Activated CD8-positive, alpha-beta memory T cell treated with anti-CD3 and anti-CD28 coated beads, Interleukin-2, amount 50 U/mL, for 24 hours (primary cell): ENCODE results near the gene KIFC3.
"Not testable (repeated sequence)": the region's sequence is repeated elsewhere in the genome, so short reads cannot be mapped to it uniquely, and the experiment has no call there.

ENCODE experiments used
- DNase-seq: peaks from one replicate; pipeline ENCODE4 v3.0.0-alpha.2; 2020; ENCODE audit errors: extremely low read depth

KIFC3 gene

DNA sequence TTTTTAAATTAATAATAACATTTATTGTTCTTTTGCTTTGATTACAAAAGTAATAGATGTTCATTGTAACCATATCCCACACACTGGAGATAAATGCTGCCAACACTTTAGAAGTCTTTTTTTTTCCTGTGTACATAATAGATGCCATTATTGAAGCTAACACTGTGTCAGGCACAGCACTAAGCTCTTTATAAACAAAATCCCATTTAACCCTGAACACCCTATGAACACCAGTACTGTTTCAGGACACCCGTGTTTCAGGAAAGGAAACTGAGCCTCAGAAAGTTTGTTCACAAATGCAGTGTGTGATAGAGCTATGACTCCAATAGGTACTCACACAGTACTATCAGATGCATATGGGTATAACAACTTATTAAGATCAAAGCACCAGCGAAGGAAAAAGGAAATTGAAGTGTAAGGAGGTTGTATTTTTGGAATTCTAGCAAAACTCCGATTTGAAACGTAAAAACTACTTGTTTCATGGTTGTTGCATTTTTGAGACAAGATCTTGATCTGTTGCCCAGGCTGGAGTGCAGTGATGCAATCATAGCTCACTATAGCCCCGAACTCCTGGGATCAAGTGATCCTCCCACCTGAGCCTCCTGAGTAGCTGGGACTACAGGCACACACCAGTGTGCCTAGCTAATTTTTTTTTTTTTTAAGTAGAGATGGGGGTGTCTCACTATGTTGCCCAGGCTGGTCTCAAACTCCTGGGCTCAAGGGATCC is 2.0 kb upstream of the KIFC3 start:
- no peak for DNase-seq

DNA sequence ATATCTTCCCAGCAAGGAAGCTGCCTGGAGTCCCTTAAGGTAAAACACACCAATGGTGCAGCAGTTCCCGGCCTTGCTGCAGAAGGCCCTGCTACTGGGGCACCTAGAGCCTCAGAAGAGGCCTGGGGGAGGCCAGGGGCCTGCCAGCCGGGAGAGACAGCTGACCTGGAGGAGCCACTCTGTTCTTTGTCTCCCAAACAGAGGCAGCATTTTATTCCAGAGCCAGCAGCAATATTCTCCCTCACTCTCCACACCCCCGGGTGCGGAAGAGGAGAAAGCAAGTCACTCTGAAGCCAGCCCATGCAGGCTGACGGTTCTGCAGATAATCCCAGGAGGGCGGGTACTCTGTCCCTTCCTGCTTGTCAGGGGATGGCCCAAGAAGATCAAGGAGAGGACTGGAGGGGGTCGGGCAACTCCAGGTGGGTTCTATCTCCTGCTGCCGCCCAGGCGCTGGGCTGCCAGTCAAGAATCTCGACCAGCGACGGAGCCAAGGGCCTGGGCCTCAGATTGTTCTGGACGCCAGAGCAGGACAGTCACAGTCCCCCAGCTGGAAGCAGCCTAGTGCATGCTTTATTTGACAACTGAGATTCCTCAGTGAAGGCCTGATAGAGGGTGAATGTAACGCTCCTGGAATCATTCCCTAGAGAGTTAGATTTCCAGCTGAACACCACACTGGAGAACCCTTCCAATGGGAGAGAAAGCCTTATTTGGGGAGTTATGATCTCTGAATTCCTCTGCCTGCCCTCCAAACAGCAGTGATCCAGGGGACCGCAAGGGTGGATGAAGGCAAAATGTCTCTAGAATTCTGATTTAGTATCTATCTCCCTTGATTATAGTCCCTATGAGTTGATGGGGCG is 1.1 kb upstream of the KIFC3 start:
- no peak for DNase-seq

DNA sequence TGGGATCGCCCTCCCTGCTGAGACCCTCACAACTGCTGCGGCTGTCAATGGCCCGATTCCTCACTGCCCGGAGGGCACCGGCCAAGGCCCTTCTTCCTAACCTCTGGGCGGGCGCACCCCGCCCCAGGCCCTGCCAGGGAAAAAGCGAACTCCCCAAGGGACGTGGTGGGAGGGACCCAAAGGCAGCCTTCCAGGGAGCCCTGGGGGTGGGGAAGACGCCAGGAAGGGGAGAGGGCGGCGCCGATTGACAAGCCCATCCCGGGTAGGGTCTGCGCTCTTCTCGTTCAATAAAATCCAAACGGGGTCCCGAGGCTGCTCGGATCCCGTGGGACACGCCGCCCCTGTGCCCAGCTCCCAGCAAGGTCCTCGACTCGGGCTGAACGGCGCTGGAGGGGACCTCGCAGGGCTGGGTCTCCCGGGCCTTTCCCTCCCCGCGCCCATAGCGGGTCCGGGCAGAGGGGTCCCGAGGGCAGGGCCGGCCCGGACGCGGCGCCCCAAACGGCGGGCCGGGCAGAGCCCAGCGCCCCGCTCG is 416 bp downstream of the KIFC3 start:
- DNase-seq, result no peak

DNA sequence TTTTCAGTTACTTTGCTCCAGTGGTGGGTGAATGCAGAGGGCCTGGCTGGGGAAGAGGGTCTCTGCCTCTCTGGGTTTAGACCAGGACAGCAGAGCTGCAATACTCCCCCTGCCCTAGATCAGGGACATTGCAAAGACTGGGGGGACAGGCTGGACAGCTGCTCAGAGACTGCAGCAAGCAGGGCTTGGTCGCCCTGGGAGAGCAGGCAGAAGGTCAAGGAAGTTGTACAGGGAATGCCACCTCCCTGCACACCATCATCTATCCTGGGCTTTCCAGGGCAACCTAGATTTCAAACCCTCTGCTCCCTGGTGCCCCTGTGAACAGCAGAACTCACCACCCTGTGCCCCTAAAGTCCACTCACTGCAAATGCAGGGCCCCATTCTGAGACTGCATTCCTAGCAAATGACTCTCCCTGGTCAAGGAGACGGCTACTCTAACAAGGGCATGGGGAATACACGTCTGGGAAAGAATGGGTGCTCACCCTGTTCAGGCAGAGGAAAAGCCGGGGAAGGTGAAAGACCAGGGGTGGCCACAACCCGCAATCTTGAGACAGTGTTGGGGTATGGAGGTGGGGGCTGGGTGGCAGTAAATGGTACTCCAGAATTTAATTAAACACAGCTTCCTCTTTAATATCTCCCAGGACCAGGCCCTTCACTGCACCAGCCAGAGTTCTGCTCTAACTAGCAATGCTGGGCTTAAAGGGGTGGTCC is 1.0 kb downstream of the KIFC3 start:
- DNase-seq, result no peak

DNA sequence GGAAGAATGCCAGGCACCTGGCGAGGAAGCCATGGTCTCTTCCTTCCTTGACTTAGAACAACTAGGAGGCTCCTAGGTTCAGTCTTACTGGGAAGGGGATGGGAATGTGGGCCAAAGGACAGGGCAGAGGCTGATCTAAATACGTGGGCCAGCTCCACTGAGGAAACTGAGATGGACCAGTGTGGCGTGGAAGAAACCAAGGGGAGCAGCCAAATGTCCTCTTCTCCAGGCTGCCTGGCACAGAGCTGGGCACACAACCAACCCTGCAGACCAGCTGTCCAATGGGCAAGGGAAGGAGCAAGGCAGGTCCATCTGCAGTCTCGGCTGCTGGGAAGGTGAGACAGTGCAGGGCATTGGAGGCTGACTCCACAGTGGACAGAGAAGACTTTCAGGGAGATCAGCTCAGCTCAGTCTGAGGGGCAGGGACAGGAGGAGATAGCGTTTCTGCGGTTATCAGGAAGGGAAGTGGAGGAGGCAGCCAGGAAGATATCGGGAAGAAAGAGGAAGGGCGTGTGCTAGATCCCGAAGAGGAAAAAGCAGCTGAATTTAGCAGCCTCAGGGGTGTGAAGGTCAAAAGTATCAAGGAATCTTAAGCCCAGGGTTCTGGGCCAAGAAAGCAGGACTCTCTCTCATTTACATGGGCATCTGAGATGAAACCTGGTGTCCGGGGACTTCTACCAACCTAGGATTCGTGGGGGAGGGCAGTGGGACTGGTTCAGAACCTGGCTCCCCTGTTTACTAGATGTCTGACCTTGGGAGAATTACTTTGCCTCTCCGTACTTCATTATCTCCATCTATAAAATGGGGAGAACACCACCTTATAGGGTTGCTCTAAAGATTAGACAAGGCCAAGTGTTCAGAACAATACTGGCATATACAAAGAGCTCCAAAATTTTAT is 1.8 kb downstream of the KIFC3 start:
- no peak for DNase-seq

DNA sequence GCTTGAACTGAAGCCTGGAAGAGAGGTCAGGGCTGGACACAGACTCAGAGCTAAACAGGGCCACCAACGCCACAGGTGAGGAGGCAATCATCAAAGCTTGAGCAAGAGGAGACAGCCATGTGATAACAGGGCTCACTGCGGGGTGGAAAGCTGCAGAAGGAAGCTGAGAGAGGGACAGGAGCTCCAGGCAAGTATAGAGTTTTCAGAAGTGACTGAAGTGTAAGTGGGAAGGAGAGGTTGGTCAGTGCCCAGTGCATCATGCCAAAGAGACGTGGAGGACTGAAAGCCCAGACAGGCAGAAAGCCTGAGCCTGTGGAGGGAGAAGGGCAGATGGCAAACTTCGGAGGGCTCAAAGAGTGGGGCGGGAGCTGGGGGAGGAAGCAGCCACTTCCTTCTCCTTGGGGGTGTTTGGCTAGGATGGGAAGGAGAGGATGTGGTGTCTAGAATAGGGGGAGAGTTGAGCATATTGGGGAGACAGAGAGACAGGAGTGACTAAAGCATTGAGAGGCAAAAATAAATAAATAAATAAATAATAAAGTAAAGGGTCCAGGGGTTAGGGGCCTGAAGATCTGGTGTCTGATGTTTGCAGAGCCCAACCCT is 2.6 kb downstream of the KIFC3 start:
- DNase-seq, result no peak

DNA sequence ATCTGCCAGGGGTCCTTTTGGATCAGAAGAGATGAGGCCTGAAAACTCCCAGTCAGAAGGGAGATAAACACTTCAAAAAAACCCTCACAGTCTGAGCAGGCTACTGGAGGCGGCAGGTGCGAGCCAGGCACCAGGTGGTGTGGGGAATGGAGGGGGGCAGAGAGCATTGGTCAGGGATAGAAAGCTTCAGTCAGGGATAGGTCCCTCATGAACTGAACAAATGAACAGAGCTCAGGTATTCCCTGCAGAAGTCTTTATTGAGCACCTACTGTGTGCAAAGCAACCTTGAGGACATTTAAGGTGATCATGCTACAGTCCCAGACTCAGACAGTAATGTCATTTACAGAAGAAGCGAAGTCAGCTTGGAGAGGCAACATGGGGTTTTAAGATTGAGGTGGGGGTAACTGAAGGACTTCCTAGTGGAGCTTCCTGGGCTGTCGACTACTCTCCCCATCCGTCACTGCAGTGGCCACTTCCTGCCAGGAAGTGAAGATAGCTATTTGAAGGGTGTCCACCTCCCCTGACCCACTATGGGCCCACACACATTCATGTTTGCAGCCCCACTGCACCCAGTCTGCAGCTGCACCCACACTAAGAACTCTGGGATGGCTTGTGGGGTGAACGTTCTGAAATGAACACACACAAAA is 3.2 kb downstream of the KIFC3 start:
- no peak for DNase-seq

DNA sequence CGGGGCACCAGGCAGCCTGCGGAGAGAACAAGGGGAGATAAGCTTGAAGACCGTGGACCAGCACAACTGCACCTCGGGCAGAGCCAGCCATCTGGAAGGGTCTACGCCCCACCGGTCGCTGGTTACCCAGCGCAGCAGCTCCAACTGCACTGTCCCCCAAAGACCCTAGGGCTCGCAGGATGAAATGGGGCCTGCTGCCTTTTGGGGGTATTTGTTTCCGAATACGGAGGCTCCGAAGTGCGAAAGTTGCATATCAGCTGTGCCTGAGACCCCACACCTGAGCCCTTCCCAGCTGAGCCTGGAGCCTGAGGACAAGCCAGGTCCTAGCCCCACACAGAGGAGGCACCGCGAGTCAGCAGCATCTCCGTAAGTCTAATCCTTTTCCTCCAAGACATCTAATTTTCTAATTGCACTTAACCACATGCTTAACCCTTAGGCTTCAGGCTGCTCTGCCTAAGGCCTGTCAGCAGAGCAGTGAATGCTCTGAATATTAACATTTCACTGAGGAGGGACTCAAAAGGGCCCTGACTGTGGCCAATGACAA is 4.0 kb downstream of the KIFC3 start:
- no peak for DNase-seq

DNA sequence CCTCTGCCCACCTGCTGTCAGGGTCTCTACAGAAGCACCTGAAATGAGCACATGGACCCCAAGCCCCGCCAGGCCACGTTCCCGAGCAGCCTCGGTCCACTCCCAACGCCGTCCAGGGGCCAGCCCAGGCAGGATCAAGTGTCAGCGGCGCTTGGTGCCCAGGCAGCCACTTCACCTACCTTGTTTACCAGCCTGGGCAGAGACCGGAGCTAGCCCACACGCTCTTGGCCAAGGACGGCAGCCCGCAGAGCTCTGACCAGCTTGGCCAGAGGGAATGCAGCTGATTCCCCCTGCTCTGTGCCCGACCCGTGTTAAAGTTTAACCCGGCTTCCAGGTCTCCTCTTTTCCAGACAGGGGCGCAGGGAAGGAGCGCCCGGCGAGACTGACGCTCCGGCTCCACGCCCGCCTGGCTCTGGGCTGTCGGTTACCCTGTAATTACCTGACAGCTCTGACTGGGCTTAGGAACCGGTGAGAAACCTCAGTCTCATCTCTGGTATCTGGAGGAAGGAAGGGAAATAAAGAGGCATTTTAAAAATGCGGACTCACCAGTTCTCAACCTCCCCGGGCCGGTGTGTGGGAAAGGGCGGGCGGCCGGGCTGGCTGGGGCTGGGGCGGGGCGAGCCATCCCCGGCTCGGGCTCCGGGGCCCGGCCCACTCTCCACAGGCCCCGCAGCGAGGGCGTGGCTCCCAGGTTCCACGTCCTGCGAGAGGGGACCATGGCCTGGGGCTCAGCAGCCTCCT is 4.6 kb downstream of the KIFC3 start:
- DNase-seq, result no peak

DNA sequence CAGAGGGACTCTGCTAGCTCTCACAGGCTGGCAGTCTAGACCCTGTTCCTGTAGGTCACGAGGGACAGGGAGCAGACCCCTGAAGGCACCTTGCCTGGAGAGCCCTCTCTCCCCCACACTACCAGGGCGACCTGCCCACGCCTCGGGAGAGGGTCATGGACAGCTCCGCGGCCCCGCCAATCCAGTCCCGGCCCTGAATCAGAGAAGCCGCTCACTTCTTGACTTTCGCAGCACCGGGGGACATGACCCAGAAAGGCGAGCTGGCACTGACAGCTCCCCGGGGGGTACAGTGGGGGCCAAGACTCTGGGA is 5.1 kb downstream of the KIFC3 start:
- DNase-seq, result no peak

DNA sequence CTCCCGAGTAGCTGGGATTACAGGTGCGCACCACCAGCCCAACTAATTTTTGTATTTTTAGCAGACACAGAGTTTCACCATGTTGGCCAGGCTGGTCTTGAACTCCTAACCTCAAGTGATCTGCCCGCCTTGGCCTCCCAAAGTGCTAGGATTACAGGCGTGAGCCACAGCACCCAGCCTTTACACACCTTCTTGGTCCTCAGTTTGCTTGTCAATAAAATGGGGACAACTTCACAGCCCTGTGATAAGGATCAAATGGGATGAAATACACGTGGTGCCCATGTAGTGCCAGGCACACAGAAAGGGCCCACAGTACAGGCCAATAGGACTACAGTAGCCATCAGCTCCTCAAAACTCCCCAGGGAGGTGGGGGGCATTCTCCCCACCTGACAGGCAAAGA is 6.3 kb downstream of the KIFC3 start:
- not testable (repeated sequence) for DNase-seq

DNA sequence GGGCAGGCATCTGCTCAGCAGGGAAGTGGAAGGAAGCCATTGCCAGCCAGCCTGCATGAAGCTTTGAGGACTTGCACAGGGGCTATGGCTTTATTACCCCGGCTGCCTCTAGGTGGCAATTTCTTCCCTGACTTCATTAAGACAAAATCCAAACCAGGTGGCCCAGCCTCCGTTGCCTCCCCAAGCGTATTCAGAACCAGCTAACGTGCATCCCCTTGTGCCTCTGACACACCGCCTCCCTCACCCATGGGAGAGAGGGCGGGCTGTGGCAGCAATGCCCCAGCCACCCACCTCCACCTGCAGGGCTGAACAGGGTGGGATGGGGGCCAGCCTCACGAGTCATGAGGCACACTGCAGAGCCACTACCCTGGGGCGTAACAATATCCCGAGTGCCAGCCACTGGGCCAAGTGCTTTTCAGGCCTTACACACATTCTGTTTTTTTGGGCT is 6.8 kb downstream of the KIFC3 start:
- no peak for DNase-seq

DNA sequence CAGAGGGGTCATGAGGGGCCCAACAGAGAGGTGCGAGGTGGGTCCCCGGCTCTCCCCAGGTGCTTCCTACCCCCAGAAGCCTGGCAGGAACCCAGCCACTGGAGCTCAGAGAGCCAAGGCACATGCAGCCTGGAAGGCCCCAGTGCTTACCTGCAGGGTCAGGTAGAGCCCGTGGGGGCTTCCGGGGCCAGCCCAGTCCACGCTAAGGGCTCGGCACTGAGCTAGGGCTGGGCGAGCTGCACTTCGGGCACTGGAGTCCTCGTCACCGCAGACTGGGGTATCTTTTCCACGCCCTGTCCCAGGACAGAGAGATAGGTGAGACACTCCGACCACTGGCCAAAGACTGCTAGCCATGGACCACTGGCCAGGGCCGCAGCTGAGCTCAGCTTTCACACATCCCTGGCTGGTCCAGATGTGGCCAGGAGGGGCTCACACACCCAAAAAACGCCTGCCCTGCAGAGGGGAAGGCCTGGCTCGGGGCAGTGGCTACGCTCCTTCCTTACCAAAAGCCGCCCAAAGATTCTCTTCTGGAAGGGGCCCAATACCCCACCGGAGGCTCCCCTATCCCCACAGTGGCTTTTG is 7.4 kb downstream of the KIFC3 start:
- DNase-seq, result no peak

DNA sequence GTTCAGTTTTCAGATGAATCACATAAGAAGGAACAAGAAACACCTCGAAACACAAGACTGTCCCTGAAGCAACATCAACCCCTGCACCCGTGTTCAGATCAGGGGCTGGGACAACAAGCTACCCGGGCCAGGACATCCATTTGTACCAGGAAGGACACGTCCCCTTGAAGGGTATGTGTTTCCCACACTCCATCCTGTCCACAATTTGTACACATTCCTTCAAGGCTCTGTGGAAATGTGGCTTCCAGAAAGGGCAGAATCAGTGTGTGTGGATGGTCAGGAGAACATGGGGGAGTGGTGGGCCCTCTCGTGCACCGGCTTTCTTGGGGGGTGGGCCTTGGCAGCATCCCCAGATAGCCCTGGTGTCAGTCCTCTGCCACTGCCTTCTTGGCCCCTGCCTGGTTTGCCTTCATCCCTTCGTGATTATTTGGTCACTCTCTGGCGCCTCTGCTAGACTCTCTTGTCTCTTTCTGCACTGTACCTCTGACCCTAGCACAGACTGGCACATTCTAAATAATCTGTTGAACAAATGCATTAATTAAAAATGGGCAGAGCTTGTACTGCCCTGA is 10.3 kb downstream of the KIFC3 start:
- no peak for DNase-seq

DNA sequence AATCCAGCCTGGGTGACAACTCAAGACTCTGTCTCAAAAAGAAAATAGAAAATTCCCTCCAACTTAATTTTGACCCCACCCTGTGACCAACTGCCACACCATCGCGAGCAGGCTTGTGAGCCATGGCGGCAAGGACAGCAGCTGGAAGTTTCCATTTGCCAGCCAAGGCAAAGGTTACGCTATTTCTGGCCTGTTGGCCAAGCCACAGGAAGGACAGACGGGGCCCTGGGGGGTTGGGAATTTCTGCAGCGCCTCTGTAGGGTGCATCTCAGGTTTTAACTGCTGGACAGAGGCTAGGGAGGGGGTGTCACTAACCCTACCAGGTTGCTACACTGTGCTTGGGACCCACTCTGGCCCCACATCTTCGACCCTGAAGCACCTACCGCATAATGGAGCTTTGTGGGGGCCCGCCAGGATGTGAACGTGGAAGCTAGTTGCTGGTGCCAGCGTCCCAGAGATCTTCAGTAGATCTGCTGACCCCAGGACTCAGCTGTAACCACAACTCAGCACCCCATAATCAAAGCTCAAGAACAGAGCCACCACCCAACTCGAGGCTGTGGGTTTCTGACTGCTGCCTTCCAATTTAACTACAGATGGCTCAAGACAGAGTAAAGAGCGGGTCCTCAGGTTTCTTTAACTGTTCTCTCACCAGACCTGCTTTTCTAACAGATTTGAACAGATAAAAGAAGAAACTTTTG is 10.9 kb downstream of the KIFC3 start:
- DNase-seq, result no peak

DNA sequence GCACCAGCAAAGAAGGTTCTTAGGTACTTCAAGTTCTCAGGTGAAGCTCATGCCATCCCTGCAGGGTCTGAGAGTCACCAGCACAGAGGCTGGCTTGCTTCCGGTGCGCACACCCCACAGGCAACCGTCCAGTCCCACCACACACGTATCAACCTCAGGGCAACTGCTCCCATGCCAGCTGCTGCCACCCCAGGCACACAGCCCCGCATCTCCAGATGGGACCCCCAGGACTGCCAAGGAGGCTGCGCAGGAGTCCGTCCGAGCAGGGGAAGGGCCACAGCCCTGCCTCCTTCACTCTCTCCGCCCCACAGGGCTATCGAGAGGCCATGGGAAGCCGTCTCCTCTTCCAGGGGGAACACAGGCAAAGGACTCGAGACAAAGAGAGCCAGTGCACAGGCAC is 13.3 kb downstream of the KIFC3 start:
- no peak for DNase-seq

DNA sequence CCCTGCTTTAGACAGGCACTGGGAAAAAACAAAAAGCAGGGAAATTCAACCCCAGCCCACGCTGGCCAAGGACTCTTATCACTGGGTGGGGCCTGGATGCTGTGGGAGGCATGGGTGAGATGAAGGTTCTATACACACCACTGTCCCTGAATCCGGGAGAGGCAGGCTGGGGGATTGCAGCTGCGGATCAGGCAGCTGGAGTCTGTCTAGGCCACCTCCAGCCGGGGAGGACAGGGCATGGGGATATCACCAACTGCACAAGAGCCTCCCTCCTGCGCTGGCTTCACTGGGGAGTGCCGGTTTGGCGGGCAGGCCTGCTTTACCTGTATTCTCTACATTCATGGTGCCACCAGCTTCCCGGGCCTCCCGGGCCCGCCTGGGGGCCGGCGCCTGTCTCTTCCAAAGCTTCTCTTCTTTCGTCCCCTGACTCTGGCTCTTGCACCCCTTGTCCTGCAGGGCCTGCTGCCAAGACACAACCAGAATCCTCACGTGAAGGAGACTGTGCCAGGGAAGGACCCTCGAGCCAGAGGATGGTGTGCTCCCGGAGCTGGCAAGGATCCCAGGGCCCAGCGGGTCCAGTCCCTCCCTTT is 13.9 kb downstream of the KIFC3 start:
- no peak for DNase-seq

DNA sequence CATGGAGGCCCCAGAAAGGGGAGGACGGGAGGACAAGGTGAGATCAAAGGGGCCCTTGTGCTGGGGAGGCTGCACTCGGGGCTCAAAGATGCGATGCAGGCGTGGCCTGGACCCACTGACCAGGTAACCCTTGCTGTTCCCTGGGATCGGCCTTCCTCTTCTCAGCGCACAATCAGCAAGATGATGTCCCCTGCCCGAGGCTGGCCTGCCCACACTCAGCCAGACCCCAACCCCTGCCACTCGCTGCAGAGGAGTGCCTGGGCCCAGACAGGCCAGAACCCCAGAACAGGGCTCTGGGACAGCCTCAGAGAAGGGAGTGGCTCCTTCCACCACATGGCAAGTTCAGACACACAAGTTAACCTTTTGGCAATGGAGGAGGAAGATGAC is 14.8 kb downstream of the KIFC3 start:
- no peak for DNase-seq
